Measurements from ENCODE around the gene MDGA2.
"Not testable (repeated sequence)": the region's sequence is repeated elsewhere in the genome, so short reads cannot be mapped to it uniquely, and the experiment has no call there.

The MDGA2 gene

GRCh38 chr14:47194055-47194454, 481.4 kb downstream of the MDGA2 start:
- Histone ChIP-seq H3K4me3 (ENCODE audit: insufficient read depth, low read length, poor library complexity, severe bottlenecking) (no peak overlapping the region), H3K9me2 (replicated peaks; ENCODE audit: insufficient read depth, low read length) (no peaks in the 10 kb centered on the region), H3K27ac (ENCODE audit: low read depth, low read length) (no peak overlapping the region), H3K9me3 (ENCODE audit: insufficient read depth, low read length) (no peaks in the 10 kb centered on the region), H3K27me3 (ENCODE audit: low read length) (no peaks in the 10 kb centered on the region), H2AFZ (ENCODE audit: low read depth, low read length, severe bottlenecking) (no peak overlapping the region), H3K79me2 (ENCODE audit: insufficient read depth, low read length) (no peaks in the 10 kb centered on the region), H3K36me3 (ENCODE audit: low read length) (no peaks in the 10 kb centered on the region), H3K9ac (ENCODE audit: low read length) (no peak overlapping the region), H3K4me2 (ENCODE audit: low read depth, low read length, poor library complexity, severe bottlenecking) (no peak overlapping the region), H4K20me1 (ENCODE audit: low read depth, low read length) (no peaks in the 10 kb centered on the region), H3F3A (ENCODE audit: insufficient read depth) (no peaks in the 10 kb centered on the region)
- TF ChIP-seq EZH2phosphoT487 (conservative IDR thresholded peaks at IDR 0.05; ENCODE audit: low read length) (no peak), CTCF (IDR thresholded peaks at IDR 0.05; ENCODE audit: insufficient read depth, low read length, poor library complexity, severe bottlenecking) (no peak)

GRCh38 chr14:47192203-47192602, 483.2 kb downstream of the MDGA2 start:
- H3K4me3 ChIP-seq (ENCODE audit: insufficient read depth, low read length, poor library complexity, severe bottlenecking); H3K9ac ChIP-seq (ENCODE audit: low read length); H2AFZ ChIP-seq (ENCODE audit: low read depth, low read length, severe bottlenecking); H3K9me3 ChIP-seq (ENCODE audit: insufficient read depth, low read length); H3K9me2 ChIP-seq (replicated peaks; ENCODE audit: insufficient read depth, low read length); H3K36me3 ChIP-seq (ENCODE audit: low read length); H4K20me1 ChIP-seq (ENCODE audit: low read depth, low read length); H3K27ac ChIP-seq (ENCODE audit: low read depth, low read length); H3F3A ChIP-seq (ENCODE audit: insufficient read depth); H3K4me2 ChIP-seq (ENCODE audit: low read depth, low read length, poor library complexity, severe bottlenecking); H3K79me2 ChIP-seq (ENCODE audit: insufficient read depth, low read length); H3K27me3 ChIP-seq (ENCODE audit: low read length): not testable (repeated sequence)

GRCh38 chr14:47191700-47192099, 483.7 kb downstream of the MDGA2 start:
- Histone ChIP-seq H3F3A (ENCODE audit: insufficient read depth) (no peaks in the 10 kb centered on the region), H3K9me2 (replicated peaks; ENCODE audit: insufficient read depth, low read length) (no peaks in the 10 kb centered on the region), H4K20me1 (ENCODE audit: low read depth, low read length) (no peaks in the 10 kb centered on the region), H2AFZ (ENCODE audit: low read depth, low read length, severe bottlenecking) (no peak overlapping the region), H3K36me3 (ENCODE audit: low read length) (no peaks in the 10 kb centered on the region), H3K27ac (ENCODE audit: low read depth, low read length) (no peak overlapping the region), H3K4me2 (ENCODE audit: low read depth, low read length, poor library complexity, severe bottlenecking) (no peak overlapping the region), H3K9me3 (ENCODE audit: insufficient read depth, low read length) (no peaks in the 10 kb centered on the region), H3K4me3 (ENCODE audit: insufficient read depth, low read length, poor library complexity, severe bottlenecking) (no peak overlapping the region), H3K27me3 (ENCODE audit: low read length) (no peaks in the 10 kb centered on the region), H3K9ac (ENCODE audit: low read length) (no peak overlapping the region), H3K79me2 (ENCODE audit: insufficient read depth, low read length) (no peaks in the 10 kb centered on the region)
- TF ChIP-seq CTCF (IDR thresholded peaks at IDR 0.05; ENCODE audit: insufficient read depth, low read length, poor library complexity, severe bottlenecking), result no peak
- TF ChIP-seq EZH2phosphoT487 (conservative IDR thresholded peaks at IDR 0.05; ENCODE audit: low read length), result no peak

GRCh38 chr14:47189911-47190484, 485.4 kb downstream of the MDGA2 start:
- Histone ChIP-seq H3F3A (ENCODE audit: insufficient read depth) (no peaks in the 10 kb centered on the region), H3K27me3 (ENCODE audit: low read length) (no peaks in the 10 kb centered on the region), H3K79me2 (ENCODE audit: insufficient read depth, low read length) (no peaks in the 10 kb centered on the region), H4K20me1 (ENCODE audit: low read depth, low read length) (no peaks in the 10 kb centered on the region), H3K4me3 (ENCODE audit: insufficient read depth, low read length, poor library complexity, severe bottlenecking) (no peak overlapping the region), H3K4me2 (ENCODE audit: low read depth, low read length, poor library complexity, severe bottlenecking) (no peak overlapping the region), H3K36me3 (ENCODE audit: low read length) (no peaks in the 10 kb centered on the region), H2AFZ (ENCODE audit: low read depth, low read length, severe bottlenecking) (no peak overlapping the region), H3K9ac (ENCODE audit: low read length) (no peak overlapping the region), H3K9me2 (replicated peaks; ENCODE audit: insufficient read depth, low read length) (no peaks in the 10 kb centered on the region), H3K27ac (ENCODE audit: low read depth, low read length) (no peak overlapping the region), H3K9me3 (ENCODE audit: insufficient read depth, low read length) (no peaks in the 10 kb centered on the region)
- no peak for TF ChIP-seq CTCF (IDR thresholded peaks at IDR 0.05; ENCODE audit: insufficient read depth, low read length, poor library complexity, severe bottlenecking)

Measured in SU-DHL-6 (cell line).